AG10803 (cell line): ENCODE measurements around the gene NDC1.

Source experiments
- DNase-seq: peaks from one replicate; pipeline ENCODE4 v3.0.0; 2010; ENCODE audit warnings: low read depth
- H3K4me3 ChIP-seq: 2 replicates; pipeline ENCODE4 v1.5.1; 2011; ENCODE audit warnings: mild to moderate bottlenecking, low read length, control low read depth
- CTCF ChIP-seq: conservative IDR thresholded peaks from 2 replicates; pipeline ENCODE4 v1.5.1; 2011; ENCODE audit warnings: mild to moderate bottlenecking, low read length, control low read depth, inconsistent platforms

NDC1 gene

GRCh38 chr1:53718443-53718842, 119.7 kb downstream of the NDC1 start:
- no peak for DNase-seq
- H3K4me3 ChIP-seq = no peak overlapping the region
- TF ChIP-seq CTCF = 0 out of 2 replicates have a peak, but pooled peaks have one; percentile 12

GRCh38 chr1:53717025-53717804, 120.9 kb downstream of the NDC1 start:
- no peak overlapping the region for H3K4me3 ChIP-seq
- no peak for DNase-seq

GRCh38 chr1:53716150-53716549, 121.9 kb downstream of the NDC1 start:
- no peak for DNase-seq
- no peak overlapping the region for H3K4me3 ChIP-seq
- no peak for TF ChIP-seq CTCF

More at GRCh38 chr1:53717025-53717804, 120.9 kb downstream of the NDC1 start:
- no peak for TF ChIP-seq CTCF

- no peak overlapping the region for H3K4me3 ChIP-seq
- no peak for DNase-seq
- peak; percentile 45 for TF ChIP-seq CTCF
Measured at GRCh38 chr1:53715478-53715877, 122.6 kb downstream of the NDC1 start.
